Liver (tissue), 9 donors: ENCODE data around the gene NTM. TPM values are rescaled to one million over a fixed set of nuclear protein-coding genes. Genes with fewer than 3 reads are reported as not detected.

Experiments used
- DNase-seq: peaks from one replicate; pipeline ENCODE4 v3.0.0-alpha.2; 2017; ENCODE audit warnings: low spot score
- H3K27ac ChIP-seq, 2 donors: one replicate each; pipeline ENCODE4 v1.7.0; 2013; ENCODE audit warnings: inconsistent platforms in 2 of 2, low read length in 2 of 2, control low read depth in 1 of 2, low read depth in 1 of 2, mild to moderate bottlenecking in 1 of 2
- H3K27me3 ChIP-seq, 4 donors: one replicate each; pipeline versions ENCODE4 v1.6.1 to v1.7.0; 2013; ENCODE audit warnings: low read length in 3 of 4, inconsistent platforms in 1 of 4, mild to moderate bottlenecking in 1 of 4, moderate library complexity in 1 of 4; ENCODE audit not compliant: control insufficient read depth in 4 of 4, insufficient read depth in 4 of 4
- H3K36me3 ChIP-seq, 4 donors: one replicate each; pipeline versions ENCODE4 v1.6.1 to v1.7.0; 2013; ENCODE audit warnings: low read length in 3 of 4, mild to moderate bottlenecking in 3 of 4, low read depth in 1 of 4, moderate library complexity in 1 of 4; ENCODE audit not compliant: control insufficient read depth in 4 of 4, insufficient read depth in 3 of 4
- H3K4me1 ChIP-seq, 4 donors: one replicate each; pipeline versions ENCODE4 v1.6.1 to v1.7.0; 2013; ENCODE audit warnings: low read length in 3 of 4, mild to moderate bottlenecking in 3 of 4, moderate library complexity in 1 of 4; ENCODE audit not compliant: control insufficient read depth in 4 of 4, insufficient read depth in 4 of 4
- H3K4me3 ChIP-seq, 3 donors: one replicate each; pipeline versions ENCODE4 v1.6.1 to v1.7.0; 2013; ENCODE audit warnings: low read length in 3 of 3, control low read depth in 1 of 3, low read depth in 1 of 3, mild to moderate bottlenecking in 1 of 3
- H3K9ac ChIP-seq, 2 donors: one replicate each; pipeline ENCODE4 v1.7.0; 2013; ENCODE audit warnings: low read length in 2 of 2, mild to moderate bottlenecking in 2 of 2, moderate library complexity in 2 of 2, control low read depth in 1 of 2, low read depth in 1 of 2
- H3K9me3 ChIP-seq, 4 donors: one replicate each; pipeline versions ENCODE4 v1.6.1 to v1.7.0; 2013; ENCODE audit warnings: low read length in 3 of 4; ENCODE audit not compliant: control insufficient read depth in 4 of 4
- ATF3 ChIP-seq: IDR thresholded peaks from 2 replicates; pipeline ENCODE4 v1.6.1; 2016; ENCODE audit warnings: antibody characterized with exemption
- CTCF ChIP-seq: fragments of 150-350 bp; IDR thresholded peaks from 2 replicates; pipeline ENCODE4 v1.5.1; 2017; ENCODE audit warnings: improper control_type of control experiment, low read depth, low read length; ENCODE audit not compliant: missing input control
- EGR1 ChIP-seq, 2 donors: IDR thresholded peaks; 2 replicates each; pipeline ENCODE4 v1.6.1; 2016 to 2018; ENCODE audit warnings: antibody characterized with exemption in 2 of 2, low read depth in 2 of 2
- FOXA1 ChIP-seq: IDR thresholded peaks from 2 replicates; pipeline ENCODE4 v1.6.1; 2016; ENCODE audit warnings: antibody characterized with exemption
- FOXA2 ChIP-seq: IDR thresholded peaks from 2 replicates; pipeline ENCODE4 v1.6.1; 2016; ENCODE audit warnings: antibody characterized with exemption
- GABPA ChIP-seq, 2 donors: IDR thresholded peaks in 1 of 2; conservative IDR thresholded peaks in 1 of 2; 2 replicates each; pipeline ENCODE4 v1.6.1; 2016; ENCODE audit warnings: antibody characterized with exemption in 2 of 2, mild to moderate bottlenecking in 1 of 2, moderate library complexity in 1 of 2
- HNF4A ChIP-seq, 2 donors: conservative IDR thresholded peaks; 2 replicates each; pipeline ENCODE4 v1.6.1; 2016; ENCODE audit warnings: antibody characterized with exemption in 2 of 2, mild to moderate bottlenecking in 2 of 2
- HNF4G ChIP-seq: IDR thresholded peaks from 2 replicates; pipeline ENCODE4 v1.6.1; 2016; ENCODE audit warnings: antibody characterized with exemption
- JUND ChIP-seq, 2 donors: IDR thresholded peaks; 2 replicates each; pipeline ENCODE4 v1.6.1; 2016; ENCODE audit warnings: antibody characterized with exemption in 2 of 2
- MAX ChIP-seq: IDR thresholded peaks from 2 replicates; pipeline ENCODE4 v1.6.1; 2016; ENCODE audit warnings: antibody characterized with exemption
- NR2F2 ChIP-seq: IDR thresholded peaks from 2 replicates; pipeline ENCODE4 v1.6.1; 2016; ENCODE audit warnings: antibody characterized with exemption
- RAD21 ChIP-seq, 2 donors: IDR thresholded peaks; 2 replicates each; pipeline ENCODE4 v1.6.1; 2016; ENCODE audit warnings: antibody characterized with exemption in 2 of 2, mild to moderate bottlenecking in 2 of 2
- REST ChIP-seq: IDR thresholded peaks from 2 replicates; pipeline ENCODE4 v1.6.1; 2016; ENCODE audit warnings: antibody characterized with exemption, mild to moderate bottlenecking
- RXRA ChIP-seq, 2 donors: IDR thresholded peaks; 2 replicates each; pipeline ENCODE4 v1.6.1; 2017 to 2018; ENCODE audit warnings: antibody characterized with exemption in 2 of 2, mild to moderate bottlenecking in 1 of 2
- SP1 ChIP-seq: IDR thresholded peaks from 2 replicates; pipeline ENCODE4 v1.6.1; 2018; ENCODE audit warnings: antibody characterized with exemption, mild to moderate bottlenecking
- TAF1 ChIP-seq: conservative IDR thresholded peaks from 2 replicates; pipeline ENCODE4 v1.6.1; 2016; ENCODE audit warnings: antibody characterized with exemption, mild to moderate bottlenecking
- YY1 ChIP-seq: IDR thresholded peaks from 2 replicates; pipeline ENCODE4 v1.6.1; 2016; ENCODE audit warnings: antibody characterized with exemption, mild to moderate bottlenecking
- WGBS: extraction: QIAGEN DNeasy Blood & Tissue Kit; methylation state at CpG from one replicate; pipeline ENCODE4 v1.1.7; 2013; 5-methylcytosine and 5-hydroxymethylcytosine counted together
- polyA plus RNA-seq, 2 donors: library from polyadenylated mRNA; stranded (reverse) in 1 of 2; unstranded in 1 of 2; fragments of 200-250 nt in 1 of 2; fragments of >200 nt in 1 of 2; fragmentation: Nextera tagmentation in 1 of 2; extraction: Ambion mirVana in 1 of 2; gene quantifications; one replicate each; pipeline versions ENCODE4 v1.2.1 to v1.2.3, GENCODE V29; 2013 to 2015
- total RNA-seq, 2 donors: library from RNA; depleted of rRNA; stranded (reverse); fragments of >200 nt; gene quantifications; one replicate each; pipeline ENCODE4 v1.2.3, GENCODE V29; 2014
- TF ChIP-seq, protein P1 (sequence below): IDR thresholded peaks from 2 replicates; pipeline ENCODE4 v1.6.1; 2016; ENCODE audit warnings: antibody characterized with exemption
- donor health status: healthy.
- donor health status: healthy.
- donor health status: healthy.
- donor health status: healthy.
- donor health status: healthy.

The NTM gene
- total and polyA plus RNA-seq, 4 donors: 0.08 to 1.1 (median 0.08) TPM; not detected in 1

- Histone ChIP-seq H3K36me3 (no peaks in the 10 kb centered on the region), H3K27me3 (no peaks in the 10 kb centered on the region), H3K4me3 (no peak overlapping the region), H3K4me1 (no peaks in the 10 kb centered on the region), H3K9ac (no peak overlapping the region), H3K27ac (no peak overlapping the region), H3K9me3 (no peaks in the 10 kb centered on the region)
- WGBS: 93% methylated on average over 15 of the region's 15 CpGs
- TF ChIP-seq CTCF (no peak), TAF1 (no peak), ATF3 (no peak), JUND (IDR thresholded peaks at IDR 0.05) (no peak), NR2F2 (no peak), FOXA1 (no peak), YY1 (no peak), RAD21 (IDR thresholded peaks at IDR 0.05) (no peak), HNF4A (conservative IDR thresholded peaks at IDR 0.05) (no peak), RXRA (IDR thresholded peaks at IDR 0.05) (no peak), MAX (no peak), REST (no peak), HNF4G (no peak), FOXA2 (no peak), EGR1 (IDR thresholded peaks at IDR 0.05; ENCODE audit: low read depth in 2 of 2) (no peak), SP1 (no peak)
- TF ChIP-seq, protein P1, sequence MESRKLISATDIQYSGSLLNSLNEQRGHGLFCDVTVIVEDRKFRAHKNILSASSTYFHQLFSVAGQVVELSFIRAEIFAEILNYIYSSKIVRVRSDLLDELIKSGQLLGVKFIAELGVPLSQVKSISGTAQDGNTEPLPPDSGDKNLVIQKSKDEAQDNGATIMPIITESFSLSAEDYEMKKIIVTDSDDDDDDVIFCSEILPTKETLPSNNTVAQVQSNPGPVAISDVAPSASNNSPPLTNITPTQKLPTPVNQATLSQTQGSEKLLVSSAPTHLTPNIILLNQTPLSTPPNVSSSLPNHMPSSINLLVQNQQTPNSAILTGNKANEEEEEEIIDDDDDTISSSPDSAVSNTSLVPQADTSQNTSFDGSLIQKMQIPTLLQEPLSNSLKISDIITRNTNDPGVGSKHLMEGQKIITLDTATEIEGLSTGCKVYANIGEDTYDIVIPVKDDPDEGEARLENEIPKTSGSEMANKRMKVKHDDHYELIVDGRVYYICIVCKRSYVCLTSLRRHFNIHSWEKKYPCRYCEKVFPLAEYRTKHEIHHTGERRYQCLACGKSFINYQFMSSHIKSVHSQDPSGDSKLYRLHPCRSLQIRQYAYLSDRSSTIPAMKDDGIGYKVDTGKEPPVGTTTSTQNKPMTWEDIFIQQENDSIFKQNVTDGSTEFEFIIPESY: no peak
- DNase-seq: no peak
Observed at GRCh38 chr11:132334769-132335280, 964.4 kb downstream of the NTM start.

DNA sequence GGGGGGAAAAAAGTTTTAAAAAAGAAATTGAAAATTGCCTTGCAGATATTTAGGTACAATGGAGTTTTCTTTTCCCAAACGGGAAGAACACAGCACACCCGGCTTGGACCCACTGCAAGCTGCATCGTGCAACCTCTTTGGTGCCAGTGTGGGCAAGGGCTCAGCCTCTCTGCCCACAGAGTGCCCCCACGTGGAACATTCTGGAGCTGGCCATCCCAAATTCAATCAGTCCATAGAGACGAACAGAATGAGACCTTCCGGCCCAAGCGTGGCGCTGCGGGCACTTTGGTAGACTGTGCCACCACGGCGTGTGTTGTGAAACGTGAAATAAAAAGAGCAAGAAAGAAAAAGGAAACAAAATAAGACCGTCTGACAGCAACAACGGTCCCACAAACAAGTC is 964.9 kb downstream of the NTM start:
- Histone ChIP-seq H3K9ac (no peak overlapping the region), H3K4me3 (no peak overlapping the region), H3K9me3 (no peaks in the 10 kb centered on the region), H3K27me3 (no peaks in the 10 kb centered on the region), H3K27ac (no peak overlapping the region), H3K4me1 (no peaks in the 10 kb centered on the region), H3K36me3 (no peaks in the 10 kb centered on the region)
- 86% methylated on average over 14 of the region's 14 CpGs for WGBS
- no peak for DNase-seq
- TF ChIP-seq ATF3 (no peak), HNF4G (no peak), RXRA (IDR thresholded peaks at IDR 0.05) (no peak), FOXA1 (no peak), YY1 (no peak), RAD21 (IDR thresholded peaks at IDR 0.05) (no peak), REST (no peak), TAF1 (no peak), GABPA (IDR thresholded peaks at IDR 0.05 in 1 of 2, conservative IDR thresholded peaks at IDR 0.05 in 1 of 2) (no peak), SP1 (no peak), MAX (no peak), JUND (IDR thresholded peaks at IDR 0.05) (no peak), NR2F2 (no peak)
